Activated CD8-positive, alpha-beta memory T cell treated with anti-CD3 and anti-CD28 coated beads, Interleukin-2, amount 50 U/mL, for 24 hours (primary cell): Measurements from ENCODE around the gene RNF168.
"Not testable (repeated sequence)": the region's sequence is repeated elsewhere in the genome, so short reads cannot be mapped to it uniquely, and the experiment has no call there.

ENCODE experiments used
- DNase-seq: peaks from one replicate; pipeline ENCODE4 v3.0.0-alpha.2; 2020; ENCODE audit errors: extremely low read depth

RNF168 gene

DNA sequence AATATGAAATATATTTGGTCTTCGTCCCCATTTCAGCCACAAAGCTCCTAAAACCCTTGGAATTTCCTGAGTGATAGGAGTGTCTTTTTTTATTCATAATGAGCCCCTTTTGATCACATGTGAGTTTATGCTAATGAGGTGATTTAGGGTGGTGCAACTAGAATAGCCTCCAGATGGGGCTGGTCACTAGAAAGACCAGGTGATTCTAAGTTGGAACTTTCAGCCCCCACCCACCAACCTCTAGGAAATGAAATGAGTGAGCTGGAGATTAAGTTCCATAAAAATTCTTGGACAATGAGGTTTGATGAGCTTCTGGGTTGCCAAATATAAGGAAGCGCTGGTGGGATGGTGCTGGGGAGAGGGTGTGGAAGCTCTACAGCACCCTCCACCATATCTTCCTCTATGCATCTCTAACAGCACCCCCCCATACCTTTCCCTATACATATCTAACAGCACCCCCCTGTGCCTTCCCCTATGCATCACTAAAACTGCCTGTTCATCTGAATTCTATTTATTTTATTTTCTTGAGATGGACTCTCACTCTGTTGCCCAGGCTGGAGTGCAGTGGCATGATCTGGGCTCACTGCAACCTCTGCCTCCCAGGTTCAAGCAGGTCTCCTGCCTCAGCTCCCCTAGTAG, 13.7 kb upstream of the RNF168 start:
- no peak for DNase-seq

- DNase-seq, result no peak
Observed at GRCh38 chr3:196514913-196515621, 11.5 kb upstream of the RNF168 start, which contains the start of gene SMCO1. TSS of gene SMCO1 (minus strand) at chr3:196515346. CDS start at chr3:196515209, 137 bp downstream.

- no peak for DNase-seq
Observed at GRCh38 chr3:196514350-196514716, 10.8 kb upstream of the RNF168 start.

- no peak for DNase-seq
Observed at GRCh38 chr3:196513697-196514349, 10.3 kb upstream of the RNF168 start.

DNA sequence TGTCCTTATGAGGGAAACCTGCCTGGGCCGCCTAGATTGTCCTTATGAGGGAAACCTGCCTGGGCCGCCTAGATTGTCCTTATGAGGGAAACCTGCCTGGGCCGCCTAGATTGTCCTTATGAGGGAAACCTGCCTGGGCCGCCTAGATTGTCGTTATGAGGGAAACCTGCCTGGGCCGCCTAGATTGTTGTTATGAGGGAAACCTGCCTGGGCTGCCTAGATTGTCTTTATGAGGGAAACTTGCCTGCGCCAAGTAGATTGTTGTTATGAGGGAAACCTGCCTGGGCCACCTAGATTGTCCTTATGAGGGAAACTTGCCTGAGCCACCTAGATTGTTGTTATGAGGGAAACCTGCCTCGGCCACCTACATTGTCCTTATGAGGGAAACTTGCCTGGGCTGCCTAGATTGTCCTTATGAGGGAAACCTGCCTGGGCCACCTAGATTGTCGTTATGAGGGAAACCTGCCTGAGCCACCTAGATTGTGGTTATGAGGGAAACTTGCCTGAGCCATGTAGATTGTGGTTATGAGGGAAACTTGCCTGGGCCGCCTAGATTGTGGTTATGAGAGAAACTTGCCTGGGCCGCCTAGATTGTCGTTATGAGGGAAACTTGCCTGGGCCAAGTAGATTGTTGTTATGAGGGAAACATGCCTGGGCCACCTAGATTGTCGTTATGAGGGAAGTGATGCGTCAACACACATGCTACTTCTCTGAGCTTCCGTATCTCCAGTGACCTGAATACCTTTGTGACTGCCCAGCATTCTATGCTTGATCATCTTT, 8.3 kb upstream of the RNF168 start:
- DNase-seq, result not testable (repeated sequence)

GRCh38 chr3:196511108-196511507, 7.5 kb upstream of the RNF168 start:
- not testable (repeated sequence) for DNase-seq

DNA sequence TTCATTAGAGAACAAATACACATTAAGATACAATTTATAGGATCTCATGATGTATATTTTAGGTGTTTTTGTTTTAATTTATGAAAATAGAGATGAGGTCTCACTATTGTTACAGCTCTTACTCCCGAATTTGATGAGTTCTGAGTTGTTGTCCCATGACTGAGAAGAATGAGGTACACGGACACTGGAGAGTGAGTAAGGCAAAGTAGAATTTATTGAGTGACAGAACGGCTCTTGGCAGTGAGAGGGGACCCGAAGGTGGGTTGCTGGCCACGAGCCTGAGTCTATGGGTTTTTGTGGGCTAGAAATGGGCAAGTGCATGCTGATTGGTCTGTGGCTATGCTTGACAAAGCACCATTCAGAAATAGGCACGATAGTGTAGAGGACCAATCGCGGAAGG, 3.1 kb upstream of the RNF168 start:
- DNase-seq, result no peak

- DNase-seq, result no peak
Observed at GRCh38 chr3:196504556-196504955, 988 bp upstream of the RNF168 start.

DNA sequence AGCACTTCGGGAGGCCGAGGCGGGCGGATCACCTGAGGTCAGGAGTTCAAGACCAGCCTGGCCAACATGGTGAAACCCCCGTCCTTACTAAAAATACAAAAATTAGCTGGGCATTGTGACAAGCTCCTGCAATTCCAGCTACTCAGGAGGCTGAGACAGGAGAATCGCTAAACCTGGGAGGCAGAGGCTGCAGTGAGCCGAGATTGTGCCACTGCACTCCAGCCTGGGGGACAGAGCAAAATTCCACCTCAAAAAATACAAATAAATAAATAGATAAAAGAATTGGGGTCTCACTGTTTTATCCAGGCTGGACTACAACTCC, 470 bp upstream of the RNF168 start:
- not testable (repeated sequence) for DNase-seq

DNA sequence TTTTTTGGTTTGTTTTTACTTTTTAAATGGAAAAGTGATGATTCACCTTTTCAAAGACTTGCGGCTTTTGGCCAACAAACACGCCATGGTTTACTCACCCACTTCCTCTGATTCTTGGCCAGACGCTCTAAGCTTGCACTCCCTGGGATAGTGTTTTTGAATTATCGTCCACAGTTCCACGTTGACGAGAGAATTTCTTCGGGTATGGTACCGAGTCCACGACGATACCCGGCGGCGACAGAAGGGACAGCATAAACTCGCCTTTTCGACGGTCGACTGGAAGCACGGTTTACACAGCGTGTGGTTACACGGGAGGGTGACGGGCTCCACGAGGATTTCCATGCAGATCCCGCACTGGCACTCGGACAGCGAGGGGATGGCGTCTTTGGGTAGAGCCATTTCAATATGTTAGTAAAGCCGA, 783 bp downstream of the RNF168 start:
- DNase-seq, result peak; percentile 23

- no peak for DNase-seq
Observed at GRCh38 chr3:196501316-196502044, 2.1 kb downstream of the RNF168 start.

GRCh38 chr3:196499807-196500524, 3.6 kb downstream of the RNF168 start:
- DNase-seq, result no peak

DNA sequence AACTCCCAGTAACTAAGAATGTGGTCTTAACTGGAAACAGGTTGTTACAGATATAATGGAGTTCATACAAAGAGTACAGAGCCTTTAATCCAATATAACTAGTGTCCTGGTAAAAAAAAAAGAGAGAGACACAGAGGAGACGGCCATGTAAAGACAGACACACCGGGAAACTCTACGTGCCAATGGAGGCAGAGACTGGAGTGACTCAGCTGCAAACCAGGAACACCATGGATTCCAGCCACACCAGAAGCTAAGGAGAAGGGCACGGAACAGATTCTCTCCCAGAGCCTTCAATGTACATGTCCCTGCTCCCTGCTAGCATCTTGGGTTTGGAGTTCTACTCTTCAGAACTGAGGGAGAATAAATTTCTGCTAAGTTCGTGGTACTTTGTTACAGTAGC, 4.5 kb downstream of the RNF168 start:
- DNase-seq, result no peak

GRCh38 chr3:196498297-196498696, 5.3 kb downstream of the RNF168 start:
- no peak for DNase-seq

- no peak for DNase-seq
Observed at GRCh38 chr3:196496183-196496582, 7.4 kb downstream of the RNF168 start.

DNA sequence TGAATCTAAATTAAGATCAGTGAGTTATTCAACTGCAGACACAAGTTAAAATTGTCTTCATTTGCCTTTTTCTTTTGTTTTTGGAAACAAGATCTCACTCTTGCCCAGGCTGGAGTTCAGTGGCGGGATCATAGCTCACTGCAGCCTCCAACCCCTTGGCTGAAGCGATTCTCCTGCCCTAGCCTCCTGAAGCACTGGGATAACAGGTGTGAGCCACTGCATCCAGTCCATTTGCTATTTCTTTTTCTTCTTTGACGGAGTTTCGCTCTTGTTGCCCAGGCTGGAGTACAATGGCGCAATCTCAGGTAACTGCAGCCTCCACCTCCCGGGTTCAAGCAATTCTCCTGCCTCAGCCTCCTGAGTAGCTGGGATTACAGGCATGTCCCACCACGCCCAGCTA, 10.3 kb downstream of the RNF168 start:
- no peak for DNase-seq

DNA sequence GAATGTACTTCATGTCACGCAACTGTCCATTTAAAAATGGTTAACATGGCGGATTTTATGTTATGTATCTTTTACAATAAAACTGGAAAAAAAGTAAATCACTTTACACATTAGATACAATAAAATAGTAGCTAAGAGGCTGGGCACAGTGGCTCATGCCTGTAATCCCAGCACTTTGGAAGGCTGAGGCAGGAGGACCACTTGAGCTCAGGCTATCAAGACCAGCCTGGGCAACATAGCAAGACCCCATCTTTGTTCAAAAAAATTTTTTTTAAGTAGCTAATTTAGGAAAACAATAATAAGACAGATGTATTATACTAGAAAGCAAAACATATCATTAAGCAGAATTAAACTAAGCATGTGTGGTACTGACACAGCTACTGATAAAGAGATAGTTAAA, 11.5 kb downstream of the RNF168 start:
- no peak for DNase-seq

DNA sequence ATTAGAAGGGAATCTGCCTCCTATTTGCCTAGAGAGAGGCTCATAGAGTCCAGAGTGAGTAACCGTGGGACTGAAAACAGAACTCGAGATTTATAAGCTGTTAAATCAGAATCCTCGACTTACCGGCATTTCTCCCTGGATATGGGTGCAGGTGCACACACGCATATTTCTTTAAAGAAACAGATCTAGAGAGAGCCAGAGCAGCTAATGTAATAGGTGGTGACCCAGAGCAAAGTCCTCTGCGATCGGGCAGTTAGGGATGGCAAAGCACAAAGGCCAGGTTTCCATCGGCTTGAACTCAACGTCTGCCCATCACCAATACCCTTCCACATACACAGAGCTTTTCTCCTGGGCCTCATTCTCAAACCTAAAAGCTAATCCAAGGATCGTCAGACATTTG, 13.8 kb downstream of the RNF168 start:
- DNase-seq, result no peak

- DNase-seq, result no peak
Observed at GRCh38 chr3:196486263-196486662, 17.3 kb downstream of the RNF168 start.

- no peak for DNase-seq
Observed at GRCh38 chr3:196477678-196478077, 25.9 kb downstream of the RNF168 start.

DNA sequence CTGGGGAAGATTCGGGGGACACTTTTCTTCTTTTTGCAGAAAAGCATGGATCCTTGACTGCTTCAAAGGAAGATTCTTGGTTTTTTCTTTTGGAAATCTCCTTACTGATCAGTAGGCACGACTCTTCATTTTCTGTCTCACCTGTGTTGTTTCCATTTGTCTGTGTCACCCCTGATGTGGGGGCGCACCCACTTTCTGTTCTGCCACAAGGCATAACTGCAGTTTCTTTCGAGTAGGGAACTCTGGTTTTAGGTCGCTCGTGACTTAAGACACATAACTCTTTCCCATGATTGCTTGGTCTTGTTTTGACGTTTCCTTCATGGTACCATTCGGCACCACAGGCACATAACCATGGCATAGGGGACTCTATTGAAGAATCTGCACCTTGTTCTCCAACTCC, 31.3 kb downstream of the RNF168 start:
- DNase-seq, result no peak
